Effector memory CD4-positive, alpha-beta T cell (primary cell): ENCODE data around the gene CUL5.
"Not testable (repeated sequence)": the region's sequence is repeated elsewhere in the genome, so short reads cannot be mapped to it uniquely, and the experiment has no call there.

Source experiments
- DNase-seq, 3 donors: peaks; one replicate each; pipeline ENCODE4 v3.0.0-alpha.2; 2020
- H3K27ac ChIP-seq: 2 replicates; pipeline ENCODE4 v1.7.0; 2013; ENCODE audit warnings: mild to moderate bottlenecking, low read length, moderate library complexity; ENCODE audit not compliant: insufficient read depth, poor library complexity, severe bottlenecking
- H3K27me3 ChIP-seq: replicated peaks from 2 replicates; pipeline ENCODE4 v1.7.0; 2013; ENCODE audit warnings: mild to moderate bottlenecking, low read length; ENCODE audit not compliant: insufficient read depth, control insufficient read depth, poor library complexity, severe bottlenecking
- H3K36me3 ChIP-seq: 2 replicates; pipeline ENCODE4 v1.7.0; 2013; ENCODE audit warnings: mild to moderate bottlenecking, low read length, moderate library complexity; ENCODE audit not compliant: control insufficient read depth, insufficient read depth
- H3K4me1 ChIP-seq: 2 replicates; pipeline ENCODE4 v1.7.0; 2013; ENCODE audit warnings: low read length, mild to moderate bottlenecking; ENCODE audit not compliant: control insufficient read depth, insufficient read depth, poor library complexity, severe bottlenecking
- H3K4me3 ChIP-seq: 2 replicates; pipeline ENCODE4 v1.7.0; 2013; ENCODE audit warnings: low read length, low read depth, mild to moderate bottlenecking; ENCODE audit not compliant: insufficient read depth, poor library complexity, severe bottlenecking
- H3K9me3 ChIP-seq: 2 replicates; pipeline ENCODE4 v1.7.0; 2013; ENCODE audit warnings: mild to moderate bottlenecking, low read length, moderate library complexity; ENCODE audit not compliant: control insufficient read depth

Gene CUL5

GRCh38 chr11:108018708-108019107 is 10.0 kb downstream of the CUL5 start:
- no peak for DNase-seq
- no peaks in the 10 kb centered on the region for H3K4me1 ChIP-seq
- no peak overlapping the region for H3K27ac ChIP-seq
- H3K9me3 ChIP-seq = no peaks in the 10 kb centered on the region
- H3K36me3 ChIP-seq = peaks cover 3% of the 10 kb centered on the region
- H3K27me3 ChIP-seq = no peaks in the 10 kb centered on the region
- no peak overlapping the region for H3K4me3 ChIP-seq

- no peak overlapping the region for H3K27ac ChIP-seq
- H3K36me3 ChIP-seq = peaks cover 3% of the 10 kb centered on the region
- DNase-seq = no peak
- no peaks in the 10 kb centered on the region for H3K9me3 ChIP-seq
- H3K4me3 ChIP-seq = no peak overlapping the region
- H3K4me1 ChIP-seq = no peaks in the 10 kb centered on the region
- H3K27me3 ChIP-seq = no peaks in the 10 kb centered on the region
Observed at GRCh38 chr11:108019870-108020540, 11.3 kb downstream of the CUL5 start.

GRCh38 chr11:108025387-108026080 is 16.8 kb downstream of the CUL5 start:
- H3K27ac ChIP-seq = no peak overlapping the region

GRCh38 chr11:108027057-108027456 is 18.4 kb downstream of the CUL5 start:
- H3K27ac ChIP-seq = no peak overlapping the region
- no peaks in the 10 kb centered on the region for H3K4me1 ChIP-seq
- no peaks in the 10 kb centered on the region for H3K9me3 ChIP-seq
- H3K36me3 ChIP-seq = no peaks in the 10 kb centered on the region
- DNase-seq = no peak
- H3K27me3 ChIP-seq = no peaks in the 10 kb centered on the region
- H3K4me3 ChIP-seq = no peak overlapping the region

More at GRCh38 chr11:108025387-108026080, 16.8 kb downstream of the CUL5 start:
- Histone ChIP-seq H3K9me3 (no peaks in the 10 kb centered on the region), H3K36me3 (no peaks in the 10 kb centered on the region), H3K4me1 (no peaks in the 10 kb centered on the region), H3K4me3 (no peak overlapping the region), H3K27me3 (no peaks in the 10 kb centered on the region)
- DNase-seq = no peak

GRCh38 chr11:108028822-108029441 is 20.2 kb downstream of the CUL5 start:
- H3K27ac ChIP-seq, H3K4me3 ChIP-seq, H3K36me3 ChIP-seq, H3K27me3 ChIP-seq, H3K9me3 ChIP-seq, H3K4me1 ChIP-seq, DNase-seq: not testable (repeated sequence)

- H3K36me3 ChIP-seq = peaks cover 23% of the 10 kb centered on the region
- H3K27ac ChIP-seq, H3K9me3 ChIP-seq, H3K27me3 ChIP-seq, H3K4me3 ChIP-seq, DNase-seq, H3K4me1 ChIP-seq: not testable (repeated sequence)
Observed at GRCh38 chr11:108031604-108032003, 22.9 kb downstream of the CUL5 start.

GRCh38 chr11:108032800-108033199 is 24.1 kb downstream of the CUL5 start:
- H3K36me3 ChIP-seq = peaks cover 33% of the 10 kb centered on the region
- H3K27me3 ChIP-seq = no peaks in the 10 kb centered on the region
- no peak for DNase-seq
- H3K9me3 ChIP-seq = no peaks in the 10 kb centered on the region
- H3K4me3 ChIP-seq = no peak overlapping the region
- H3K4me1 ChIP-seq = no peaks in the 10 kb centered on the region
- H3K27ac ChIP-seq = no peak overlapping the region

GRCh38 chr11:108034034-108034433 is 25.3 kb downstream of the CUL5 start:
- Histone ChIP-seq H3K4me1 (no peaks in the 10 kb centered on the region), H3K36me3 (peaks cover 33% of the 10 kb centered on the region), H3K27me3 (no peaks in the 10 kb centered on the region), H3K4me3 (no peak overlapping the region), H3K9me3 (no peaks in the 10 kb centered on the region), H3K27ac (no peak overlapping the region)
- DNase-seq = no peak

GRCh38 chr11:108034952-108035351 is 26.3 kb downstream of the CUL5 start:
- no peaks in the 10 kb centered on the region for H3K4me1 ChIP-seq
- H3K27ac ChIP-seq = no peak overlapping the region
- H3K27me3 ChIP-seq = no peaks in the 10 kb centered on the region
- peaks cover 33% of the 10 kb centered on the region for H3K36me3 ChIP-seq
- DNase-seq = no peak
- H3K9me3 ChIP-seq = no peaks in the 10 kb centered on the region
- H3K4me3 ChIP-seq = no peak overlapping the region

- no peaks in the 10 kb centered on the region for H3K27me3 ChIP-seq
- no peak overlapping the region for H3K27ac ChIP-seq
- no peaks in the 10 kb centered on the region for H3K9me3 ChIP-seq
- H3K36me3 ChIP-seq = peaks cover 33% of the 10 kb centered on the region
- H3K4me3 ChIP-seq = no peak overlapping the region
- DNase-seq = no peak
- no peaks in the 10 kb centered on the region for H3K4me1 ChIP-seq
Observed at GRCh38 chr11:108035690-108036089, 27.0 kb downstream of the CUL5 start.
